CD4-positive, alpha-beta T cell (primary cell): Measurements from ENCODE around the gene HMCN1. TPM values are rescaled to one million over a fixed set of nuclear protein-coding genes. Genes with fewer than 3 reads are reported as not detected.

Experiments used
- ATAC-seq: fragments of 200-7000 bp; cut with Tn5 transposase; one replicate; pipeline ENCODE4 v1.10.0; 2022; ENCODE audit warnings: mild to moderate bottlenecking; ENCODE audit not compliant: poor library complexity
- CTCF ChIA-PET: fragments of 350-600 bp; sonication (Branson Sonifier 250); formaldehyde crosslinking; loops from one replicate; lab custom pipeline; 2021; ENCODE audit warnings: antibody characterized with exemption, inconsistent platforms; lab: Charles Lee
- POLR2A ChIA-PET: fragments of 350-600 bp; sonication (Branson Sonifier 250); formaldehyde crosslinking; loops from one replicate; lab custom pipeline; 2021; ENCODE audit warnings: antibody characterized with exemption, inconsistent platforms; lab: Charles Lee
- DNase-seq, 14 experiments: peaks; one replicate each; pipeline ENCODE4 v3.0.0-alpha.2; 2013 to 2020; ENCODE audit warnings: mixed read lengths in 2 of 14
- H3K27ac ChIP-seq, 2 donors: one replicate each; pipeline versions ENCODE4 v1.5.1 to v1.7.0; 2013; ENCODE audit warnings: low read length in 2 of 2, low read depth in 1 of 2, mild to moderate bottlenecking in 1 of 2
- H3K27me3 ChIP-seq, 2 experiments: 1 replicate in 1 of 2; 2 replicates in 1 of 2; pipeline versions ENCODE4 v1.6.1 to v1.7.0; 2013; ENCODE audit warnings: low read length in 2 of 2, control low read depth in 1 of 2, mild to moderate bottlenecking in 1 of 2, moderate library complexity in 1 of 2; ENCODE audit not compliant: insufficient read depth in 2 of 2, control insufficient read depth in 1 of 2
- H3K36me3 ChIP-seq: one replicate; pipeline ENCODE4 v1.6.1; 2013; ENCODE audit warnings: low read length, control low read depth; ENCODE audit not compliant: insufficient read depth
- H3K4me1 ChIP-seq: one replicate; pipeline ENCODE4 v1.6.1; 2013; ENCODE audit warnings: low read length, control low read depth; ENCODE audit not compliant: insufficient read depth
- H3K4me3 ChIP-seq: one replicate; pipeline ENCODE4 v1.5.1; 2013; ENCODE audit warnings: mild to moderate bottlenecking, low read length, moderate library complexity
- H3K9me3 ChIP-seq, 2 experiments: 1 replicate in 1 of 2; 2 replicates in 1 of 2; pipeline versions ENCODE4 v1.6.1 to v1.7.0; 2013; ENCODE audit warnings: low read length in 2 of 2, mild to moderate bottlenecking in 2 of 2, control low read depth in 1 of 2, moderate library complexity in 1 of 2; ENCODE audit not compliant: control insufficient read depth in 1 of 2, insufficient read depth in 1 of 2
- H3K27ac Mint-ChIP-seq: one replicate; pipeline ENCODE4 v1.8.0; 2020; ENCODE audit warnings: mixed read lengths
- H3K27me3 Mint-ChIP-seq: one replicate; pipeline ENCODE4 v1.8.0; 2021; ENCODE audit warnings: mixed read lengths
- H3K36me3 Mint-ChIP-seq: one replicate; pipeline ENCODE4 v1.8.0; 2021; ENCODE audit warnings: low read depth, mixed read lengths
- H3K4me1 Mint-ChIP-seq: one replicate; pipeline ENCODE4 v1.8.0; 2021; ENCODE audit warnings: low read depth, mixed read lengths
- H3K4me3 Mint-ChIP-seq: one replicate; pipeline ENCODE4 v1.8.0; 2020; ENCODE audit warnings: mild to moderate bottlenecking, mixed read lengths
- H3K9me3 Mint-ChIP-seq: one replicate; pipeline ENCODE4 v1.8.0; 2020; ENCODE audit warnings: mixed read lengths
- intact Hi-C, 2 experiments: fragments of 100-400 bp; cut with DNase I in 1 of 2; cut with micrococcal nuclease in 1 of 2; formaldehyde crosslinking; loops; one replicate each; pipeline versions ENCODE4 v1.15.1 to v1.9.0; 2023 to 2025; cut with DNase I, micrococcal nuclease
- polyA plus RNA-seq, 2 donors: library from polyadenylated mRNA; unstranded; fragments of 120-200 nt; gene quantifications; one replicate each; pipeline ENCODE4 v1.2.1, GENCODE V29; 2013
- total RNA-seq, 174 experiments: library from RNA in 2 of 174; stranded (reverse) in 2 of 174; gene quantifications; one replicate each; pipeline ENCODE4 v1.2.3 and lab custom pipeline; 2021 to 2026
- TF ChIP-seq, protein P1 (sequence below): fragments of 200-600 bp; IDR thresholded peaks from one replicate; pipeline ENCODE4 v1.8.0; 2022; ENCODE audit warnings: antibody characterized with exemption, mild to moderate bottlenecking

Gene HMCN1
- total RNA-seq: under 1 TPM; 0.14 TPM
- polyA plus RNA-seq (2013, experiment 1 of 2): 0.23 TPM
- polyA plus RNA-seq (2013, experiment 2 of 2): 0.60 TPM
- 0 to 3.3 (median 0.28) reads per million in 172 experiments for total RNA-seq (lab: John Stamatoyannopoulos, UW)

DNA sequence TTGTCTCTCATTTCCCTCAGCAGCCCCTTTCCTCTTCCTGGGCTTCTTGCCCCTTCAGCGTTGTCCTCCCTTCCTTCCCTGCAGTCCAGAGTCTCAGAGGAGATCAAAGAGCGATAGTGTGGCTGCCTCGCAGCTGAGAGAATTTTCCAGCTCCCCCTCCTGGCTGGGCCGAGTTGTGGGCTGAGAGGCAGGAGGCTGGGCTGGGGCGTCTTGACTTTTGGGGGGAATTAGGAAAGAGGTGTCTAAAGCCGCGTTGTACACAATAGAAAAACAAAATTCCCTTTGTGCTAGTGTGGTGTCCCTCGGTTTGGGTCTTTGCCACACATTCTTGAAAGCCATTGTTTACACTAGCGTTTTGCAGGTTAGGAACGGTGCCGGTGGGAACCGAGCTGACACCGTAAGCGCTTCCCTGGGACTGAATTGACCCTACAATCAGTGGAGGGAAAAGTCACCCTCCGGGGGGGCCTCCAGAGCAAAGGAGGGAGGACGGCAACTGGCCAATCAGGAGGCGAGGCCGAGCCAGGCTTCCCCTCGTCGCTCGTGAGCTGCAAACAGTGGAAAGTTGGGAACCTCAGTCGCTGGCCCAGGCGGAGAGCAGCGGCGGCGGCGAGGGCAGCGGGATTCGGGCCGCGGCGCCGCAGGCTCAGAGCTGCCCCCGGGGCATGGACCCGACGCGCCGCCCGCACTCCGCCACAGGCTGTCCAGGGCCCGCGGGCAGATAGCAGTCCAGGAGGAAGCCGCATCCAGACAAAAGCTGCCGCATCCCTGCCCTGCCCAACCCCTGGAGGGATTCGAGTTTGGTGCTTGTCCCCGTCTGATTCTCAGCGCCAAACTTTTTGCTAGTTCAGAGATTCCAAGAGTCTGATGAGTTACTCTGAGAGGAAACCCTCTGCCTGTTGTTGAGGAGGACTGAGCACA lies at the start of gene HMCN1:
Gene HMCN1, plus strand, starts transcription at position 574 of the 918 bp plus-strand sequence. CDS start 389 bp downstream, outside the sequence.
- Histone ChIP-seq H3K36me3 (no peaks in the 10 kb centered on the region), H3K4me3 (peak within 1 kb of the TSS; percentile 38), H3K27me3 (peaks cover 32 to 44% of the 10 kb centered on the region in 2 experiments), H3K27ac (no peak within 1 kb of the TSS), H3K4me1 (peaks cover 13% of the 10 kb centered on the region), H3K9me3 (peaks cover 6 to 18% of the 10 kb centered on the region in 2 experiments)
- intact Hi-C loops: no loop called here
- Mint-ChIP-seq H3K36me3 (no peaks in the 10 kb centered on the region), H3K27ac (no peak within 1 kb of the TSS), H3K4me3 (peak within 1 kb of the TSS; percentile 49), H3K9me3 (peaks cover 7% of the 10 kb centered on the region), H3K4me1 (peaks cover 17% of the 10 kb centered on the region), H3K27me3 (peaks cover 73% of the 10 kb centered on the region)
- DNase-seq: peak in 9 of 14 experiments; percentile 0 to 34 (median 5)
- ChIA-PET POLR2A (no interaction called here), CTCF (no interaction called here)
- ATAC-seq: peak; percentile 39
- TF ChIP-seq, protein P1, sequence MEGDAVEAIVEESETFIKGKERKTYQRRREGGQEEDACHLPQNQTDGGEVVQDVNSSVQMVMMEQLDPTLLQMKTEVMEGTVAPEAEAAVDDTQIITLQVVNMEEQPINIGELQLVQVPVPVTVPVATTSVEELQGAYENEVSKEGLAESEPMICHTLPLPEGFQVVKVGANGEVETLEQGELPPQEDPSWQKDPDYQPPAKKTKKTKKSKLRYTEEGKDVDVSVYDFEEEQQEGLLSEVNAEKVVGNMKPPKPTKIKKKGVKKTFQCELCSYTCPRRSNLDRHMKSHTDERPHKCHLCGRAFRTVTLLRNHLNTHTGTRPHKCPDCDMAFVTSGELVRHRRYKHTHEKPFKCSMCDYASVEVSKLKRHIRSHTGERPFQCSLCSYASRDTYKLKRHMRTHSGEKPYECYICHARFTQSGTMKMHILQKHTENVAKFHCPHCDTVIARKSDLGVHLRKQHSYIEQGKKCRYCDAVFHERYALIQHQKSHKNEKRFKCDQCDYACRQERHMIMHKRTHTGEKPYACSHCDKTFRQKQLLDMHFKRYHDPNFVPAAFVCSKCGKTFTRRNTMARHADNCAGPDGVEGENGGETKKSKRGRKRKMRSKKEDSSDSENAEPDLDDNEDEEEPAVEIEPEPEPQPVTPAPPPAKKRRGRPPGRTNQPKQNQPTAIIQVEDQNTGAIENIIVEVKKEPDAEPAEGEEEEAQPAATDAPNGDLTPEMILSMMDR: no peak

DNA sequence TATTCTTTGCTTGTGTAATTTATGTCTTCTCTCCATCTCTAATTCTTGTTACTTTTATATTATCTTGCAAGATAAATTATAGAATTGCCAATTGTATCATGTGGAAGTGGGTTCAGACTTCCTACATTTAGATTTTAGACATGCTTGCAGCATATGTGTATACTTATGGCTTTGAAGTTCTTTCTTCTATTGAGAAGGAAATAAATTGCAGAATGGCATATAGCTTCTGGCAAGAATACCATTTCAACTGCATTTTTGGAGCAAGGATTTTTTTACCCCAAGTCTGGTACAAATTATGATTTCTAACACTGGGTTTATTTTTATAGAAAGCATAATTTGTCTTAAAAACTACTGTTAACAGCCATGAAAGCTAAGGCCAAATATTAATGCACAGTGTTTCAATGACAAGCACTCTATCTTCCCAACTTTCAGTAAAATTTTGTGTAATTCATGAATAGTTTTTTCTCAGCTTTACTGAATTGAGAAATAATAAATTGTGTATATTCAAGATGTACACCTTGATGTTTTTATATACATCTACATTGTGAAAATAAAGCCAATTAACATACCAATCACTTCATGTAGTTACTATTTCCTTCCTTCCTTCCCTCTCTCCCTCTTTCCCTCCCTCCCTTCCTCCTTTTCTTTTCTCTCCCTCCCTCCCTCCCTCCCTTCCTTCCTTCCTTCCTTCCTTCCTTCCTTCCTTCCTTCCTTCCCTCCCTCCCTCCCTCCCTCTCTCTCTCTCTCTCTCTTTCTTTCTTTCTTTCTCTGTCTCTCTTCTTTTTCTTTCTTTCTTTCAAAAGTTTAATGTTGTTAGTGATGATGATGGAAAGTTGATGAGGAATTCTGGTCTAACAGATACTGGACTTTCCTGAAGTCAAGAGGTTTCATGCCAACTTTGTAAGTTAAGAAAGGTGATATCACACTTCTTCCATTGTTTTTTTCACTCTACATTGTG lies 47.1 kb upstream of the HMCN1 start:
- Histone ChIP-seq H3K36me3 (no peaks in the 10 kb centered on the region), H3K27ac (no peak overlapping the region), H3K4me1 (no peaks in the 10 kb centered on the region), H3K9me3 (no peaks in the 10 kb centered on the region), H3K27me3 (no peaks in the 10 kb centered on the region), H3K4me3 (no peak overlapping the region)
- H3K9me3 Mint-ChIP-seq: no peaks in the 10 kb centered on the region
- POLR2A ChIA-PET: no interaction called here
- H3K27me3 Mint-ChIP-seq: peaks cover 9% of the 10 kb centered on the region
- H3K4me3 Mint-ChIP-seq: no peak overlapping the region
- TF ChIP-seq, protein P1: no peak
- ATAC-seq (no peak), DNase-seq (no peak)
- H3K36me3 Mint-ChIP-seq: no peaks in the 10 kb centered on the region
- intact Hi-C loops: no loop called here
- no peak overlapping the region for H3K27ac Mint-ChIP-seq
- CTCF ChIA-PET: no interaction called here
- no peaks in the 10 kb centered on the region for H3K4me1 Mint-ChIP-seq

DNA sequence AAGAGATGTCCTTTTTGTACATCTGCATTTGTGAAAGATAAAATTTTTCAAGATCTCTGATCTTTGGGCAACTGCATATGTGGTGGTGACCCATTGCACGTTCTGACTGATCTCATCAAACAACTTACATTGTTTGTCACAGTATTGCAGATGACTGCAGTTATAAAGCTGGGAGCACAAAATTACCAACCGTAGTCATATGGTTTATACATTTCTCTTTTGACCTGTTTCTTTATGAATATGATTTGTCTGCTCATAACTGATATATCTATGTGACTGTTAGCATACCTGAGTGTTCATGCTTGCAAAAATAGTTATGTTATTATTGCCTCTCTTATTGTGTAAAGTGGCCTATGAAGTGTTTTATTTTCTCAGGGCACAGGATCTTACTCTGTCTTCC lies 43.7 kb upstream of the HMCN1 start:
- TF ChIP-seq, protein P1: no peak
- Histone ChIP-seq H3K27me3 (no peaks in the 10 kb centered on the region), H3K27ac (no peak overlapping the region), H3K4me3 (no peak overlapping the region), H3K9me3 (no peaks in the 10 kb centered on the region), H3K4me1 (peaks cover 9% of the 10 kb centered on the region), H3K36me3 (no peaks in the 10 kb centered on the region)
- H3K36me3 Mint-ChIP-seq: no peaks in the 10 kb centered on the region
- H3K4me1 Mint-ChIP-seq: peaks cover 22% of the 10 kb centered on the region
- ChIA-PET CTCF (no interaction called here), POLR2A (no interaction called here)
- H3K9me3 Mint-ChIP-seq: no peaks in the 10 kb centered on the region
- intact Hi-C loops: loop anchor here in 1 of 2 experiments (5.0 kb wide), 1 partner anchor 708 kb away; no protein-coding TSS in a partner anchor
- ATAC-seq (no peak), DNase-seq (no peak)
- no peak overlapping the region for H3K27ac Mint-ChIP-seq
- H3K27me3 Mint-ChIP-seq: peaks cover 9% of the 10 kb centered on the region
- no peak overlapping the region for H3K4me3 Mint-ChIP-seq
